ENCODE data around the gene ZNF280C.

DNA sequence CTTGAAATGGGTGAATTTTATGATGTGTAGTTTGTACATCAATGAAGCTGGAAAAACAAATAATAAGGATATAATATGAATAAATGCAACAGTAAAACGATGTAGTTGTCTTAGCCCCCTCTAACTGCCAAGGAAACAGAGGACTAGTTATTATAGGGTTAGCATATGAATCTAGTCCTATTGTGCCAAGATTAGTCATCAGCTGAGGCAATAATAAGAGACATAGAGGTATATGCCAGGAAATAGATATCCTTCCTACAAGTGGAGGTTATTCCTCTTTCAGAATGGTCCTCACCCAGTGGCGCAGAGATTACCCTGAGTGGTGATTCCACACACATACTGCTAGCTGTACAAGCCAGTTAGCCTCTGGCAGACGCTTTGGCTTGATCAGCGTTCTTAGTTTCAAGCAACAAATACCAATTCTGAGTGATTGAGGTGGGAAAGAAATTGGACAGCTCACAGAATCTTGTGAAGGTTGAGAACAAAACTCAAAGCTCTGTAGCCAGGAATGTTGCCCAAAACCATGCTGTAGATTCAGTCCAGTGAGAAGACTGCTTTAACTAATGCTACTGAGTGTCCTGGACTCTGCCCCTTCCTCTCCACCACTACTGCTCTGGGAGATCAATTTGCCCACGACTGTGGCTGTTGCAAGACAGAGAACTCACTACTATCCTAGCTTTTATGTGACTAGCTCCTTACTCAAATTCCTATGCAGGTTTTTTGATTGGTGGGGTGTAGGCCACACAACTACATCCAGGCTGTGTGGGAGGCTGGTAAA lies 27.0 kb upstream of the ZNF280C start:
- no peak for TF ChIP-seq CTCF (IDR thresholded peaks at IDR 0.05)
- no peak for TF ChIP-seq POLR2A (IDR thresholded peaks at IDR 0.05)
